Measurements from ENCODE around the gene GRIN2A.

GRIN2A gene

GRCh38 chr16:10210944-10211343, 28.7 kb upstream of the GRIN2A start:
- no peak for DNase-seq (ENCODE audit: extremely low read depth, insufficient read length)
- TF ChIP-seq CTCF (IDR thresholded peaks at IDR 0.05; ENCODE audit: insufficient read depth, low read length, poor library complexity, severe bottlenecking): no peak
- Histone ChIP-seq H3K27me3 (replicated peaks; ENCODE audit: control insufficient read depth, insufficient read depth, low read length) (no peaks in the 10 kb centered on the region; the same call in 1 of the 2 replicates), H3K4me3 (replicated peaks; ENCODE audit: low read depth, low read length) (no peak overlapping the region), H3K36me3 (ENCODE audit: control insufficient read depth, insufficient read depth, low read length) (no peaks in the 10 kb centered on the region)

GRCh38 chr16:10206865-10207264, 24.6 kb upstream of the GRIN2A start:
- Histone ChIP-seq H3K36me3 (ENCODE audit: control insufficient read depth, insufficient read depth, low read length) (no peaks in the 10 kb centered on the region), H3K4me3 (replicated peaks; ENCODE audit: low read depth, low read length) (no peak overlapping the region), H3K27me3 (replicated peaks; ENCODE audit: control insufficient read depth, insufficient read depth, low read length) (no peaks in the 10 kb centered on the region)
- DNase-seq (ENCODE audit: extremely low read depth, insufficient read length): no peak
- TF ChIP-seq CTCF (IDR thresholded peaks at IDR 0.05; ENCODE audit: insufficient read depth, low read length, poor library complexity, severe bottlenecking): no peak

- DNase-seq (ENCODE audit: extremely low read depth, insufficient read length): peak; percentile 21
- Histone ChIP-seq H3K4me3 (replicated peaks; ENCODE audit: low read depth, low read length) (no peak overlapping the region), H3K27me3 (replicated peaks; ENCODE audit: control insufficient read depth, insufficient read depth, low read length) (no peaks in the 10 kb centered on the region), H3K36me3 (ENCODE audit: control insufficient read depth, insufficient read depth, low read length) (no peaks in the 10 kb centered on the region)
- no peak for TF ChIP-seq CTCF (IDR thresholded peaks at IDR 0.05; ENCODE audit: insufficient read depth, low read length, poor library complexity, severe bottlenecking)
Observed at GRCh38 chr16:10206215-10206614, 24.0 kb upstream of the GRIN2A start.

GRCh38 chr16:10205688-10206087, 23.5 kb upstream of the GRIN2A start:
- TF ChIP-seq CTCF (IDR thresholded peaks at IDR 0.05; ENCODE audit: insufficient read depth, low read length, poor library complexity, severe bottlenecking): no peak
- no peak for DNase-seq (ENCODE audit: extremely low read depth, insufficient read length)
- no peak overlapping the region for H3K4me3 ChIP-seq (replicated peaks; ENCODE audit: low read depth, low read length)
- H3K36me3 ChIP-seq (ENCODE audit: control insufficient read depth, insufficient read depth, low read length): no peaks in the 10 kb centered on the region
- no peaks in the 10 kb centered on the region for H3K27me3 ChIP-seq (replicated peaks; ENCODE audit: control insufficient read depth, insufficient read depth, low read length)

GRCh38 chr16:10202649-10203048, 20.4 kb upstream of the GRIN2A start:
- no peak overlapping the region for H3K4me3 ChIP-seq (replicated peaks; ENCODE audit: low read depth, low read length)
- no peak for DNase-seq (ENCODE audit: extremely low read depth, insufficient read length)
- no peak for TF ChIP-seq CTCF (IDR thresholded peaks at IDR 0.05; ENCODE audit: insufficient read depth, low read length, poor library complexity, severe bottlenecking)
- no peaks in the 10 kb centered on the region for H3K27me3 ChIP-seq (replicated peaks; ENCODE audit: control insufficient read depth, insufficient read depth, low read length)
- no peaks in the 10 kb centered on the region for H3K36me3 ChIP-seq (ENCODE audit: control insufficient read depth, insufficient read depth, low read length)
